H1 (cell line): Measurements from ENCODE around the gene TSFM. TPM values are rescaled to one million over a fixed set of nuclear protein-coding genes. Genes with fewer than 3 reads are reported as not detected.
A peak's percentile ranks its signal among the peaks of the same experiment; 100 is the strongest.

Experiments used
- CTCF ChIA-PET: fragments of 300-600 bp; sonication (Branson Sonifier 250); formaldehyde crosslinking; loops from one replicate; lab custom pipeline; 2021; ENCODE audit not compliant: partially characterized antibody; lab: Charles Lee
- POLR2A ChIA-PET: fragments of 300-600 bp; sonication (Branson Sonifier 250); formaldehyde crosslinking; loops from one replicate; lab custom pipeline; 2021; ENCODE audit warnings: inconsistent platforms; ENCODE audit not compliant: partially characterized antibody; lab: Charles Lee
- DNase-seq, 2 experiments: peaks; one replicate each; pipeline versions ENCODE4 v3.0.0 to v3.0.0-alpha.2; 2010 to 2022; ENCODE audit warnings: low spot score in 2 of 2, low read depth in 1 of 2, mixed read lengths in 1 of 2
- FAIRE-seq: peaks from 2 replicates; lab custom pipeline; 2011; peaks lifted over from hg19 to GRCh38; lab: Jason Lieb, UNC
- H2AFZ ChIP-seq: 2 replicates; pipeline ENCODE4 v1.8.1; 2012; ENCODE audit warnings: low read length, inconsistent platforms
- H2AK5ac ChIP-seq: 2 replicates; pipeline ENCODE4 v1.6.1; 2013; ENCODE audit warnings: low read depth, low read length
- H2BK120ac ChIP-seq: replicated peaks from 2 replicates; pipeline ENCODE3; 2013; ENCODE audit warnings: low read depth, low read length, inconsistent platforms
- H2BK12ac ChIP-seq: 2 replicates; pipeline ENCODE4 v1.6.1; 2013; ENCODE audit warnings: low read depth, low read length
- H2BK15ac ChIP-seq: 2 replicates; pipeline ENCODE4 v1.6.1; 2013; ENCODE audit warnings: low read length
- H2BK20ac ChIP-seq: 2 replicates; pipeline ENCODE4 v1.6.1; 2013; ENCODE audit warnings: low read length
- H2BK5ac ChIP-seq: 2 replicates; pipeline ENCODE4 v1.6.1; 2013; ENCODE audit warnings: low read depth, low read length
- H3K14ac ChIP-seq: 2 replicates; pipeline ENCODE4 v1.6.1; 2013; ENCODE audit warnings: inconsistent platforms; ENCODE audit not compliant: insufficient read length
- H3K18ac ChIP-seq: 2 replicates; pipeline ENCODE4 v1.6.1; 2013; ENCODE audit warnings: low read length; ENCODE audit errors: extremely low read depth
- H3K23ac ChIP-seq: 2 replicates; pipeline ENCODE4 v1.6.1; 2013; ENCODE audit warnings: inconsistent platforms; ENCODE audit not compliant: insufficient read length
- H3K23me2 ChIP-seq: 2 replicates; pipeline ENCODE4 v1.6.1; 2013; ENCODE audit warnings: low read depth, low read length
- H3K27ac ChIP-seq: 2 replicates; pipeline ENCODE4 v1.6.1; 2011; ENCODE audit warnings: low read depth, low read length, inconsistent platforms
- H3K27me3 ChIP-seq, 4 experiments: replicated peaks in 1 of 4; 1 replicate in 1 of 4; 2 replicates in 3 of 4; pipeline versions ENCODE4 v1.6.1 to v1.8.1; 2011 to 2013; ENCODE audit warnings: low read length in 3 of 4, mild to moderate bottlenecking in 3 of 4, inconsistent platforms in 2 of 4, mixed read lengths in 2 of 4, moderate library complexity in 1 of 4; ENCODE audit not compliant: control insufficient read depth in 3 of 4, insufficient read depth in 3 of 4; ENCODE audit errors: extremely low read depth in 1 of 4
- H3K36me3 ChIP-seq, 4 experiments: 2 replicates each; pipeline versions ENCODE4 v1.6.1 to v1.8.1; 2011 to 2013; ENCODE audit warnings: mild to moderate bottlenecking in 4 of 4, low read length in 3 of 4, moderate library complexity in 2 of 4, control low read depth in 1 of 4, inconsistent platforms in 1 of 4; ENCODE audit not compliant: insufficient read depth in 4 of 4, control insufficient read depth in 2 of 4
- H3K4ac ChIP-seq: replicated peaks from 2 replicates; pipeline ENCODE3; 2013; ENCODE audit warnings: low read length, low read depth, mixed read lengths, inconsistent platforms; ENCODE audit not compliant: insufficient read length
- H3K4me1 ChIP-seq, 4 experiments: replicated peaks in 1 of 4; 1 replicate in 1 of 4; 2 replicates in 3 of 4; pipeline versions ENCODE4 v1.6.1 to v1.8.1; 2011 to 2013; ENCODE audit warnings: low read length in 3 of 4, inconsistent platforms in 2 of 4, mixed read lengths in 1 of 4; ENCODE audit not compliant: insufficient read depth in 4 of 4, control insufficient read depth in 3 of 4
- H3K4me2 ChIP-seq, 2 experiments: 2 replicates each; pipeline versions ENCODE4 v1.6.1 to v1.8.1; 2011 to 2013; ENCODE audit warnings: low read depth in 2 of 2, low read length in 2 of 2, control low read depth in 1 of 2, inconsistent platforms in 1 of 2, mild to moderate bottlenecking in 1 of 2; ENCODE audit not compliant: insufficient read depth in 1 of 2
- H3K4me3 ChIP-seq, 4 experiments: fragments of 200-600, 300-600 bp in 1 of 4; sonication (generic), shearing (Covaris generic), sonication (Bioruptor Twin) in 1 of 4; 2 replicates each; pipeline versions ENCODE4 v1.5.1 to v1.8.1; 2011 to 2016; ENCODE audit warnings: low read length in 4 of 4, low read depth in 3 of 4, control low read depth in 2 of 4, inconsistent platforms in 2 of 4, mild to moderate bottlenecking in 2 of 4, mixed read lengths in 1 of 4, moderate library complexity in 1 of 4; ENCODE audit not compliant: insufficient read depth in 2 of 4; ENCODE audit errors: extremely low read depth in 1 of 4
- H3K56ac ChIP-seq: replicated peaks from 2 replicates; pipeline ENCODE3; 2013; ENCODE audit warnings: low read depth, mild to moderate bottlenecking, mixed read lengths, low read length, inconsistent platforms; ENCODE audit not compliant: insufficient read length
- H3K79me1 ChIP-seq: 2 replicates; pipeline ENCODE4 v1.6.1; 2013; ENCODE audit warnings: low read depth, low read length, control low read depth
- H3K79me2 ChIP-seq, 2 experiments: 2 replicates each; pipeline versions ENCODE4 v1.6.1 to v1.8.1; 2012 to 2013; ENCODE audit warnings: low read length in 2 of 2, mild to moderate bottlenecking in 2 of 2, inconsistent platforms in 1 of 2; ENCODE audit not compliant: insufficient read depth in 2 of 2, control insufficient read depth in 1 of 2
- H3K9ac ChIP-seq, 4 experiments: replicated peaks in 1 of 4; 1 replicate in 1 of 4; 2 replicates in 3 of 4; pipeline versions ENCODE4 v1.6.1 to v1.8.1; 2011 to 2013; ENCODE audit warnings: low read depth in 3 of 4, low read length in 3 of 4, control low read depth in 2 of 4, mild to moderate bottlenecking in 2 of 4, moderate library complexity in 2 of 4, inconsistent platforms in 1 of 4; ENCODE audit errors: extremely low read depth in 1 of 4
- H3K9me3 ChIP-seq, 2 experiments: 2 replicates each; pipeline versions ENCODE4 v1.6.1 to v1.8.1; 2012 to 2013; ENCODE audit warnings: mild to moderate bottlenecking in 2 of 2, moderate library complexity in 2 of 2, control low read depth in 1 of 2, inconsistent platforms in 1 of 2, low read depth in 1 of 2, low read length in 1 of 2, mixed read lengths in 1 of 2; ENCODE audit not compliant: insufficient read depth in 2 of 2
- H4K20me1 ChIP-seq, 2 experiments: replicated peaks in 1 of 2; 2 replicates each; pipeline versions ENCODE3 to v1.8.1; 2011 to 2013; ENCODE audit warnings: inconsistent platforms in 2 of 2, low read length in 2 of 2, mild to moderate bottlenecking in 1 of 2; ENCODE audit not compliant: insufficient read depth in 2 of 2, control insufficient read depth in 1 of 2
- H4K5ac ChIP-seq: 2 replicates; pipeline ENCODE4 v1.6.1; 2013; ENCODE audit warnings: low read length, low read depth, mixed read lengths, inconsistent platforms; ENCODE audit not compliant: insufficient read length
- H4K8ac ChIP-seq: 2 replicates; pipeline ENCODE4 v1.8.0; 2013; ENCODE audit warnings: mild to moderate bottlenecking, moderate library complexity, low read length, inconsistent platforms; ENCODE audit not compliant: insufficient read depth; ENCODE audit errors: extremely low read depth
- H4K91ac ChIP-seq: replicated peaks from 2 replicates; pipeline ENCODE3; 2013; ENCODE audit warnings: low read length, mixed read lengths, inconsistent platforms; ENCODE audit not compliant: insufficient read length
- POLR2A ChIP-seq, 2 experiments: IDR thresholded peaks; 1 replicate in 1 of 2; 2 replicates in 1 of 2; pipeline ENCODE4 v1.6.1; 2011; ENCODE audit warnings: low read depth in 2 of 2, low read length in 2 of 2, mild to moderate bottlenecking in 2 of 2; ENCODE audit errors: control extremely low read depth in 1 of 2
- SIN3A ChIP-seq, 2 experiments: IDR thresholded peaks in 1 of 2; conservative IDR thresholded peaks in 1 of 2; 2 replicates each; pipeline ENCODE4 v1.6.1; 2011 to 2012; ENCODE audit warnings: low read length in 2 of 2, improper control_type of control experiment in 1 of 2, low read depth in 1 of 2, mild to moderate bottlenecking in 1 of 2
- TBP ChIP-seq: IDR thresholded peaks from 2 replicates; pipeline ENCODE4 v1.6.1; 2011; ENCODE audit warnings: low read depth, low read length, improper control_type of control experiment
- ZNF274 ChIP-seq: IDR thresholded peaks from 2 replicates; pipeline ENCODE4 v1.7.0; 2012; ENCODE audit warnings: low read length, borderline replicate concordance; ENCODE audit errors: extremely low read depth
- WGBS, 2 experiments: shearing (Covaris generic) in 1 of 2; methylation state at CpG; one replicate each; pipeline versions ENCODE4 v1.1.6 to v1.1.7; 2013 to 2015; ENCODE audit warnings: low lambda C conversion rate in 2 of 2, mixed read lengths in 2 of 2, inconsistent platforms in 1 of 2, low coverage in 1 of 2, missing lambda C conversion rate in 1 of 2; ENCODE audit not compliant: insufficient replicate concordance in 2 of 2, insufficient coverage in 1 of 2, insufficient read length in 1 of 2; ENCODE audit errors: extremely low coverage in 1 of 2, missing lambda C conversion rate in 1 of 2; 5-methylcytosine and 5-hydroxymethylcytosine counted together
- polyA plus RNA-seq, 7 experiments: library from polyadenylated mRNA; depleted of rRNA in 3 of 7; stranded (reverse) in 5 of 7; unstranded in 2 of 7; fragments of >200 nt in 5 of 7; fragments of 200-250 nt in 2 of 7; gene quantifications; 1 replicate in 5 of 7; 2 replicates in 1 of 7; 4 replicates in 1 of 7; pipeline versions ENCODE4 v1.2.1 to v1.2.3, GENCODE V29; 2011 to 2013; ENCODE audit warnings: missing spikeins in 2 of 7, mixed read lengths in 2 of 7
- total RNA-seq: library from RNA; stranded (reverse); fragmentation: NEBNext Ultra II Directional; extraction: Animal tissue kit (Norgen Biotek cat#: 25700); gene quantifications from 2 replicates; pipeline ENCODE4 v1.2.1, GENCODE V29; 2021

Gene TSFM
- total and polyA plus RNA-seq, 2 of the 8 experiments (the other 6 are each of a cell fraction or from before 2014, with no cell fraction given) = 17.4 to 49.8 TPM

DNA sequence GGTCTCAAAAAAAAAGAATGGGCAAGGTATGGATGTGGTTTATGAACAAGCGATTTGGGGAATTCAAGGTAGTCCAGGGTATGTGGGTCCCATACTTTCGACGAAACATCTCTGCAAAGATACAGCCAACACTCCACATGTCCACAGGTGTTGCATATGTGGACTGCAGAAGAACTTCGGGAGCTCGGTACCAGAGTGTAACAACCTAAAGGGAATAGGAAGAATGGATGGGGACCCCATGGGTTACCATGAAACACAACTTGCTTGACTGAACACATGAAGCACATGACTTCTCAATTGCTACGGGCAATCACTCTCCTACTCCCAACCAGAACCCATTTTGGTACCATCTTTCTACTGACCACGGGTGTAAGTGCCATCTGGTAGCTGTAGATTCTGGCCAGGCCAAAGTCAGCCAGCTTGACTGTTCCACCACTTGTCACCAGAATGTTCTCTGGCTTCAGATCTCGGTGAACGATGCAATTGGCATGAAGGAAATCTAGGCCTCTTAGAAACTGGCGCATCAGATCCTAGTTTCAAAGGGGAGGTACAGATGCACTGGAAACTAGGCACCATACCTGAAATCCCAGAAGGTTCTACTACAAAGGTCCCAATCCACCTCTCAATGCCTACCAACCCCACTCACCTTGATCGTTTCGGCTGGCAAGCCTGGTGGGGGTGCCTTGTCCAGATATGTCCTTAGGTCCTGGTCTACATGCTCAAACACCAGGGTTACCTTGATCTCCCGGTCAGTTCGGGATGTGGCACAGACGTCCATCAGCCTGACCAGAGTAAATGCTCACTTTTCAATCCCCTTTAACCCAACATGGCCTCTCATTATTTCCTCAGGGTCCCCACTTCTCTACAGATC, 31.8 kb upstream of the TSFM start:
- Histone ChIP-seq H3K18ac (no peak overlapping the region), H4K20me1 (peaks cover under 1 to 2% of the 10 kb centered on the region in 2 experiments), H3K9ac (peak overlapping the region in 3 of 4 experiments; percentile 96 to 99 (median 96); a peak in 6 of 7 replicates), H3K56ac (peak overlapping the region; percentile 52), H3K4me3 (peak overlapping the region; percentile 96 to 99 (median 98)), H3K23ac (no peak overlapping the region), H2BK12ac (0 out of 2 replicates have a peak overlapping the region, but pooled peaks have one; percentile 11), H3K4me1 (peaks cover 4 to 20% (median 5%) of the 10 kb centered on the region in 4 experiments; a peak in 6 of 7 replicates), H3K14ac (no peak overlapping the region), H4K8ac (peak overlapping the region; percentile 97), H3K23me2 (peaks cover 18% of the 10 kb centered on the region), H3K4me2 (peak overlapping the region; percentile 95 to 96), H2AK5ac (peak overlapping the region; percentile 66), H2BK120ac (no peak overlapping the region), H4K91ac (no peak overlapping the region), H3K27ac (peak overlapping the region; percentile 86; the same call in 1 of the 2 replicates), H3K36me3 (peaks cover 21 to 49% (median 36%) of the 10 kb centered on the region in 4 experiments), H3K79me2 (peaks cover 12 to 20% of the 10 kb centered on the region in 2 experiments), H2AFZ (no peak overlapping the region), H2BK15ac (no peak overlapping the region; the same call in 1 of the 2 replicates), H2BK5ac (peak overlapping the region; percentile 87; the same call in 1 of the 2 replicates), H2BK20ac (no peak overlapping the region), H3K79me1 (peaks cover 15% of the 10 kb centered on the region), H4K5ac (no peak overlapping the region), H3K27me3 (peaks cover 3 to 14% (median 8%) of the 10 kb centered on the region in 4 experiments), H3K4ac (peak overlapping the region; percentile 47), H3K9me3 (no peaks in the 10 kb centered on the region)
- WGBS, 2 experiments = 90% methylated on average over 15 of the region's 15 CpGs; no CpG with 5 or more reads in 1 of the 2 experiments
- CTCF ChIA-PET = interaction anchor here (1.0 to 1.6 kb wide), 3 partner anchors 8 to 24 kb away, joined by 3 to 8 read pairs (median 7); no protein-coding TSS in a partner anchor
- FAIRE-seq = no peak
- TF ChIP-seq TBP (no peak), ZNF274 (no peak), SIN3A (conservative IDR thresholded peaks at IDR 0.05 in 1 of 2, IDR thresholded peaks at IDR 0.05 in 1 of 2; ENCODE audit: low read depth in 1 of 2, low read length in 2 of 2) (0 out of 4 replicates have a peak, but pooled peaks of 1 of the 2 experiments have one; percentile 6), POLR2A (IDR thresholded peaks at IDR 0.05; ENCODE audit: control extremely low read depth in 1 of 2, low read depth in 2 of 2, low read length in 2 of 2) (peak in 1 of 2 experiments; percentile 43; a peak in 1 of 3 replicates)
- no peak for DNase-seq
- POLR2A ChIA-PET = interaction anchor here (0.7 to 5.3 kb wide), 8 partner anchors 9 to 226 kb away, joined by 3 to 25 read pairs (median 3); partner anchors contain the start of gene AGAP2
